HFFc6 (cell line): Measurements from ENCODE around the gene PAGR1. TPM values are rescaled to one million over a fixed set of nuclear protein-coding genes. Genes with fewer than 3 reads are reported as not detected.
A peak's percentile ranks its signal among the peaks of the same experiment; 100 is the strongest.

Experiments
- DNase-seq: peaks from one replicate; pipeline ENCODE4 v3.0.0-alpha.2; 2018
- H3K27ac Mint-ChIP-seq: 2 replicates; pipeline ENCODE4 v1.8.0; 2020; ENCODE audit warnings: mild to moderate bottlenecking, mixed read lengths
- H3K27me3 Mint-ChIP-seq: 2 replicates; pipeline ENCODE4 v1.8.0; 2021; ENCODE audit warnings: mild to moderate bottlenecking, moderate library complexity, mixed read lengths; ENCODE audit not compliant: insufficient read depth
- H3K36me3 Mint-ChIP-seq: 2 replicates; pipeline ENCODE4 v1.8.0; 2021; ENCODE audit warnings: low read depth, mixed read lengths
- H3K4me1 Mint-ChIP-seq: 2 replicates; pipeline ENCODE4 v1.8.0; 2020; ENCODE audit warnings: low read depth, mixed read lengths
- H3K4me3 Mint-ChIP-seq: 2 replicates; pipeline ENCODE4 v1.8.0; 2020; ENCODE audit warnings: mild to moderate bottlenecking, moderate library complexity, mixed read lengths
- H3K9me3 Mint-ChIP-seq: 2 replicates; pipeline ENCODE4 v1.8.0; 2020; ENCODE audit warnings: mild to moderate bottlenecking, mixed read lengths
- CTCF ChIP-seq: fragments of 200-600 bp; sonication (generic); IDR thresholded peaks from 2 replicates; pipeline ENCODE4 v1.5.0; 2021; ENCODE audit warnings: antibody characterized with exemption, mild to moderate bottlenecking
- total RNA-seq, 6 experiments: library from RNA; stranded (reverse); fragmentation: NEBNext Ultra II Directional; extraction: Animal tissue kit (Norgen Biotek cat#: 25700); gene quantifications; 2 replicates in 1 of 6; 3 replicates in 5 of 6; pipeline ENCODE4 v1.2.3, GENCODE V29; 2021

PAGR1 gene
- total RNA-seq, 6 experiments from 2014 or later, result 12.9 to 19.2 (median 17.7) TPM

GRCh38 chr16:29858149-29858849 lies 42.3 kb downstream of the PAGR1 start:
- Mint-ChIP-seq H3K27ac (no peak overlapping the region), H3K9me3 (no peaks in the 10 kb centered on the region)

GRCh38 chr16:29858974-29859373 lies 43.0 kb downstream of the PAGR1 start:
- Mint-ChIP-seq H3K36me3 (peaks cover 21% of the 10 kb centered on the region), H3K4me1 (peaks cover 37% of the 10 kb centered on the region), H3K27me3 (peaks cover 5% of the 10 kb centered on the region), H3K4me3 (no peak overlapping the region), H3K9me3 (no peaks in the 10 kb centered on the region), H3K27ac (no peak overlapping the region)
- DNase-seq, result no peak
- no peak for TF ChIP-seq CTCF

More at GRCh38 chr16:29858149-29858849, 42.3 kb downstream of the PAGR1 start:
- Mint-ChIP-seq H3K4me3 (no peak overlapping the region), H3K4me1 (peaks cover 37% of the 10 kb centered on the region), H3K27me3 (peaks cover 5% of the 10 kb centered on the region), H3K36me3 (peaks cover 21% of the 10 kb centered on the region)
- no peak for TF ChIP-seq CTCF
- no peak for DNase-seq

- DNase-seq, result no peak
- H3K27me3 Mint-ChIP-seq, result peaks cover 5% of the 10 kb centered on the region
These were observed 44.3 kb downstream of the PAGR1 start for GRCh38 chr16:29860218-29860617.

GRCh38 chr16:29862383-29862883 lies 46.5 kb downstream of the PAGR1 start:
- Mint-ChIP-seq H3K4me3 (peak overlapping the region; percentile 99), H3K36me3 (peaks cover 21% of the 10 kb centered on the region), H3K27me3 (peaks cover 1% of the 10 kb centered on the region; the same call in 1 of the 2 replicates), H3K4me1 (peaks cover 26% of the 10 kb centered on the region), H3K9me3 (no peaks in the 10 kb centered on the region), H3K27ac (peak overlapping the region; percentile 73)
- TF ChIP-seq CTCF, result no peak; the same call in 1 of the 2 replicates
- no peak for DNase-seq

More at GRCh38 chr16:29860218-29860617, 44.3 kb downstream of the PAGR1 start:
- Mint-ChIP-seq H3K4me3 (no peak overlapping the region), H3K4me1 (peaks cover 37% of the 10 kb centered on the region), H3K9me3 (no peaks in the 10 kb centered on the region), H3K27ac (no peak overlapping the region), H3K36me3 (peaks cover 21% of the 10 kb centered on the region)
- TF ChIP-seq CTCF, result no peak

GRCh38 chr16:29862884-29863668 lies 47.1 kb downstream of the PAGR1 start, which contains the start of gene CDIPT:
Gene CDIPT (minus strand): TSS chr16:29863226. CDS start chr16:29862857, 369 bp downstream.
- peaks cover 23% of the 10 kb centered on the region for H3K4me1 Mint-ChIP-seq
- peak; percentile 64 for TF ChIP-seq CTCF
- no peaks in the 10 kb centered on the region for H3K9me3 Mint-ChIP-seq
- H3K27ac Mint-ChIP-seq, result peak within 1 kb of the TSS; percentile 99
- DNase-seq, result peak; percentile 91
- peaks cover 1% of the 10 kb centered on the region; the same call in 1 of the 2 replicates for H3K27me3 Mint-ChIP-seq
- peak within 1 kb of the TSS; percentile 99 for H3K4me3 Mint-ChIP-seq
- peaks cover 21% of the 10 kb centered on the region for H3K36me3 Mint-ChIP-seq
